ENCODE measurements around the gene SOCS1.

SOCS1 gene

DNA sequence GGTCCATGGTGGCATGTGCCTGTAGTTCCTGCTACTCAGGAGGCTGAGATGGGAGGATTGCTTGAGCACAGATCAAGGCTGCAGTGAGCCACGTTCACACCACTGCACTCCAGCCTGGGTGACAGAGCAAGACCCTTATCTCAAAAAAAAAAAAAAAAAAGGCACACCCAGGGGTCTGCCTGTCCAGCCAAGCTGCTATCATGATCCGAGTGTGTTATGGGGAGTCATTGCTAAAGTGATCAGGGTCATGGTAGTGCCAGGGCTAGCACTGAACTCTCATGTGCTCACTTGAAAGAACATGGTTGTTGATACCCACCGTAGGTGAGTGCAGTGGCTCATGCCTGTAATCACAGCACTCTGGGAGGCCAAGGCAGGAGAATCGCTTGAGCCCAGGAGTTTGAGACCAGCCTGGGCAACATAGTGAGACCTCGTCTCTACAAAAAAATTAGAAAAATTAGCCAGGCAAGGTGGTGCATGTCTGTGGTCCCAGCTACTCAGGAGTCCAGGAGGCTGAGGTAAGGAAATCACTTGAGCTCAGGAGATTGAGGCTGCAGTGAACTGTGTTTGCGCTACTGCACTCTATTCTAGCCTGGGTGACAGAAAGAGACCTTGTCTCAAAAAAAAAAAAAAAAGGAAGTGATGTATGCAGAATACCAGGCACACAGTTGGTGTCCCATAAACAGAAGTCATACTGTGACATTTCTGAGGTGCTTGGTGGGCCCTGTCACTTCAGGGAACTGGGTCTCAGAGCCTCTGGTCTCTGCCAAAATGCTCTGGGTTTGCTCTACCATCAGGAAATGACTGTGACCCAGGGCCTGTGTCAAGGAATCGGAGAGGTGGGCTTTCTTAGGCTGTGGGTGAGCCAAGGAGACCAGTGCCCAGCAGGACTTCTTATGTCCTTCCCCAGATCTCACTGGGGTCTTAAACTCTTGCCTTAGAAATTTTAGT lies 23.0 kb upstream of the SOCS1 start:
- H3K27ac ChIP-seq: no peak overlapping the region
- TF ChIP-seq, protein P1, sequence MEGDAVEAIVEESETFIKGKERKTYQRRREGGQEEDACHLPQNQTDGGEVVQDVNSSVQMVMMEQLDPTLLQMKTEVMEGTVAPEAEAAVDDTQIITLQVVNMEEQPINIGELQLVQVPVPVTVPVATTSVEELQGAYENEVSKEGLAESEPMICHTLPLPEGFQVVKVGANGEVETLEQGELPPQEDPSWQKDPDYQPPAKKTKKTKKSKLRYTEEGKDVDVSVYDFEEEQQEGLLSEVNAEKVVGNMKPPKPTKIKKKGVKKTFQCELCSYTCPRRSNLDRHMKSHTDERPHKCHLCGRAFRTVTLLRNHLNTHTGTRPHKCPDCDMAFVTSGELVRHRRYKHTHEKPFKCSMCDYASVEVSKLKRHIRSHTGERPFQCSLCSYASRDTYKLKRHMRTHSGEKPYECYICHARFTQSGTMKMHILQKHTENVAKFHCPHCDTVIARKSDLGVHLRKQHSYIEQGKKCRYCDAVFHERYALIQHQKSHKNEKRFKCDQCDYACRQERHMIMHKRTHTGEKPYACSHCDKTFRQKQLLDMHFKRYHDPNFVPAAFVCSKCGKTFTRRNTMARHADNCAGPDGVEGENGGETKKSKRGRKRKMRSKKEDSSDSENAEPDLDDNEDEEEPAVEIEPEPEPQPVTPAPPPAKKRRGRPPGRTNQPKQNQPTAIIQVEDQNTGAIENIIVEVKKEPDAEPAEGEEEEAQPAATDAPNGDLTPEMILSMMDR (IDR thresholded peaks at IDR 0.05): no peak
- no peak for TF ChIP-seq ZFX (IDR thresholded peaks at IDR 0.05; ENCODE audit: borderline replicate concordance)

- H3K27ac ChIP-seq: no peak overlapping the region
- TF ChIP-seq ZFX (IDR thresholded peaks at IDR 0.05; ENCODE audit: borderline replicate concordance): no peak
- TF ChIP-seq, protein P1 (IDR thresholded peaks at IDR 0.05): no peak
Measured at GRCh38 chr16:11277607-11278337, 21.8 kb upstream of the SOCS1 start.

GRCh38 chr16:11276896-11277593 lies 21.0 kb upstream of the SOCS1 start:
- TF ChIP-seq, protein P1 (IDR thresholded peaks at IDR 0.05): no peak
- TF ChIP-seq ZFX (IDR thresholded peaks at IDR 0.05; ENCODE audit: borderline replicate concordance): no peak
- H3K27ac ChIP-seq: no peak overlapping the region

DNA sequence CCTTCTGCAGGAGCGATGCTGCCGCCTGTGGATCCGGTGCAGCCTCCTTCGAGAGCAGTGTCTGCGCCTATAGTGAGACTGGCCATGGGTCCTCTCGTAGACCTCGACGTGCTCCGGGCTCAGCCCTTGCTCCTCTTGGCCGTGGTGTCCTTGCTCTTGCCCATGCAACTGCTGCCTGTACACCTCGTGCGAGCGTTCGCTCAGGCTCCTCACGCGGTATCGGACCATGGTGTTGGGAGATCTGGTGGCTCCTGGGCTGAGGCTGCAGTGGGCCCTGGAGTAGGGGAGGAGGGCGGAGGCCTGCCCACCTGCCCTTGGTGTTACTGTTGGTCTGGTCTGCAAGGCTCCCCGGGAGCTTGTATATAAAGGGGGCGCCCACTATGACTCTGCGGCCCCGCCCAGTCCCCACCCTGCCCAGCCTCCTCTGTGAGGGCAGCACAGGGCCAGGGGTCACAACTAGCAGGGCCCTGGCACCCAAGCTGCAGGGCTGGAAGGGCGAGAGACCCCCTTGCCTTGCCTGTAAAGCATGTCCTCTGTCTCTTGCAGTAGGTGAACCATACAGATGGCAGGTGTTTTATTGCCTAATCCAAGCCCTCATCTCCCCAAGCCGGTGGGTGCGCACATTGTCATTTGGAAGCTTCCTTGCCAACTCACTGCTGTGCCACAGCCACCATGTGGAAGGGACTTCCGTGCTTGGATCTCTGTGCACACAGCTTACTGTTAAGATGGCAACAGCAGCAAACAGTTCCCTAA lies 20.3 kb upstream of the SOCS1 start, which contains the start of gene PRM2:
Gene PRM2, minus strand, starts transcription at position 338 of the 753 bp plus-strand sequence. Its CDS starts 110 bp downstream, at position 228.
- TF ChIP-seq ZFX (IDR thresholded peaks at IDR 0.05; ENCODE audit: borderline replicate concordance): no peak
- TF ChIP-seq, protein P1 (IDR thresholded peaks at IDR 0.05): no peak
- no peak within 1 kb of the TSS for H3K27ac ChIP-seq

DNA sequence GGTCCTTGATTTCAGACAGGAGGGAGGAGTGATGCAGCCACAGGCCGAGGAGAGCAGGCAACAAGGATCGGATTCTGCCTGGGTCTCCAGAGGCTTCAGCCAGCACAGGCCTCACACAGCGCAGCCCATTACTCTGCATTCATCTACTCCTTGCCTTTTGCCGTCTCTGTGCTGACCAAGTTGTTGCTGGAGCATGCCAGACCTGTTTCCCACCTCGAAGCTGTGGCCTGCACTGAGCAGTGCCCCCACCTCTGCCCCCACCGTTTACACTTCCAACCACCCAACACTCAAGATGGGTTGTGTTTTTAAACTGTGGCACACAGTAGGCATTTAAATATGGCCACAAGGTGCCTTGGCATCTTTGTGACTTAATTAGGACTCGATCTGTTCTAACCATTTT lies 19.0 kb upstream of the SOCS1 start:
- TF ChIP-seq, protein P1 (IDR thresholded peaks at IDR 0.05): no peak
- no peak for TF ChIP-seq ZFX (IDR thresholded peaks at IDR 0.05; ENCODE audit: borderline replicate concordance)
- no peak overlapping the region for H3K27ac ChIP-seq

- no peak overlapping the region for H3K27ac ChIP-seq
- TF ChIP-seq, protein P1 (IDR thresholded peaks at IDR 0.05): no peak
- no peak for TF ChIP-seq ZFX (IDR thresholded peaks at IDR 0.05; ENCODE audit: borderline replicate concordance)
Measured at GRCh38 chr16:11273721-11274324, 17.8 kb upstream of the SOCS1 start.
